ENCODE results near the gene C11orf71. TPM values are rescaled to one million over a fixed set of nuclear protein-coding genes. Genes with fewer than 3 reads are reported as not detected.
A peak's percentile ranks its signal among the peaks of the same experiment; 100 is the strongest.

Gene C11orf71
- total RNA-seq, 1 donor from 2014 or later = 2.9 TPM

DNA sequence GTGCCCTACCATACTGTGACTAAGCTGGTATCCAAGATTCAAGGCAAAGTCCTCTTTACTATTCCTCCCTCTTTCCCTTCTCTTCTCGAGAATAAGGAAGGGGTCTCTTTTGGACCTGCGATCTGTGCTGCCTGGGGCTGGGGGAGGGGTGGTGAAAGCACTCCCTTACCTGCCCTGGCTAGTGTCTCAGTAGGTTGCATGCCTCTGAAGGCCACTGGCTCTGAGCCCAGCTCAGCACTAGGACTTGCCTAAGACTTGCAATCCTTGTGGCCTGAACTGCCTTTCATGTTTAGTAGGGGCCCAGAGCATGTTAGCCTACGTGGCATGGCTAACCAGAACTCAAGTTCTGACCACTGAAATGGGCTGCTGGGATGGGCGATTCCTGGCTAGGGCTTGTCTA lies 26.0 kb upstream of the C11orf71 start:
- no peak for DNase-seq (ENCODE audit: low spot score)
- Mint-ChIP-seq H3K4me3 (ENCODE audit: unreplicated experiment) (no peak overlapping the region), H3K36me3 (ENCODE audit: low read depth) (peaks cover 13% of the 10 kb centered on the region), H3K9me3 (ENCODE audit: low read depth) (peaks cover 13% of the 10 kb centered on the region), H3K4me1 (ENCODE audit: low read depth) (no peaks in the 10 kb centered on the region), H3K27me3 (ENCODE audit: low read depth) (no peaks in the 10 kb centered on the region), H3K27ac (ENCODE audit: unreplicated experiment) (no peak overlapping the region)
- TF ChIP-seq, protein P1, sequence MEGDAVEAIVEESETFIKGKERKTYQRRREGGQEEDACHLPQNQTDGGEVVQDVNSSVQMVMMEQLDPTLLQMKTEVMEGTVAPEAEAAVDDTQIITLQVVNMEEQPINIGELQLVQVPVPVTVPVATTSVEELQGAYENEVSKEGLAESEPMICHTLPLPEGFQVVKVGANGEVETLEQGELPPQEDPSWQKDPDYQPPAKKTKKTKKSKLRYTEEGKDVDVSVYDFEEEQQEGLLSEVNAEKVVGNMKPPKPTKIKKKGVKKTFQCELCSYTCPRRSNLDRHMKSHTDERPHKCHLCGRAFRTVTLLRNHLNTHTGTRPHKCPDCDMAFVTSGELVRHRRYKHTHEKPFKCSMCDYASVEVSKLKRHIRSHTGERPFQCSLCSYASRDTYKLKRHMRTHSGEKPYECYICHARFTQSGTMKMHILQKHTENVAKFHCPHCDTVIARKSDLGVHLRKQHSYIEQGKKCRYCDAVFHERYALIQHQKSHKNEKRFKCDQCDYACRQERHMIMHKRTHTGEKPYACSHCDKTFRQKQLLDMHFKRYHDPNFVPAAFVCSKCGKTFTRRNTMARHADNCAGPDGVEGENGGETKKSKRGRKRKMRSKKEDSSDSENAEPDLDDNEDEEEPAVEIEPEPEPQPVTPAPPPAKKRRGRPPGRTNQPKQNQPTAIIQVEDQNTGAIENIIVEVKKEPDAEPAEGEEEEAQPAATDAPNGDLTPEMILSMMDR (IDR thresholded peaks at IDR 0.05) = no peak

GRCh38 chr11:114416441-114416961 lies 16.2 kb upstream of the C11orf71 start:
- H3K9me3 Mint-ChIP-seq (ENCODE audit: low read depth) = no peaks in the 10 kb centered on the region
- no peak for DNase-seq (ENCODE audit: low spot score)
- peaks cover 8% of the 10 kb centered on the region for H3K4me1 Mint-ChIP-seq (ENCODE audit: low read depth)
- no peak overlapping the region for H3K27ac Mint-ChIP-seq (ENCODE audit: unreplicated experiment)
- H3K27me3 Mint-ChIP-seq (ENCODE audit: low read depth) = no peaks in the 10 kb centered on the region
- H3K36me3 Mint-ChIP-seq (ENCODE audit: low read depth) = peaks cover 11% of the 10 kb centered on the region
- H3K4me3 Mint-ChIP-seq (ENCODE audit: unreplicated experiment) = no peak overlapping the region
- TF ChIP-seq, protein P1 (IDR thresholded peaks at IDR 0.05) = no peak

DNA sequence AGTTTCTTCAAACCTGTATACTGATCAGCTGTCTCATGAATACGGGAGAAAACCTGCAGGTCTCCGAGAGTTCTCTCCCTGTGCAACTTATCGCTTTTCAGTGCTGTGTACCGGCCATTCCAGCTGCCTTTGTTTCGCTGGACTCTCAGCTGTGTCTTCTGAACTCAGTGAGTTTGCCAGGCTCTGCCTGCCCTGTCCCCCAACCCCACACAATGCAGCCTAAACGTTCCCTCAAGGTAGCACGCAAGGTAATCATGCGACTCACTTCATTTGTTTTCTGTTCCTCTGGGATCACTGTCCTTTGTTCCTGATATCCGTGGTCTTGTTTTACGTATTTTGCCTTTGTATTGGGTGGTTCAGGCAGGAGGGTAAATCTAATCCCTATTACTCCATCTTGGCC lies 13.6 kb upstream of the C11orf71 start:
- Mint-ChIP-seq H3K27me3 (ENCODE audit: low read depth) (no peaks in the 10 kb centered on the region), H3K27ac (ENCODE audit: unreplicated experiment) (no peak overlapping the region), H3K4me1 (ENCODE audit: low read depth) (peaks cover 8% of the 10 kb centered on the region), H3K4me3 (ENCODE audit: unreplicated experiment) (no peak overlapping the region), H3K36me3 (ENCODE audit: low read depth) (peaks cover 17% of the 10 kb centered on the region), H3K9me3 (ENCODE audit: low read depth) (no peaks in the 10 kb centered on the region)
- TF ChIP-seq, protein P1 (IDR thresholded peaks at IDR 0.05) = no peak
- no peak for DNase-seq (ENCODE audit: low spot score)

- Mint-ChIP-seq H3K27me3 (ENCODE audit: low read depth) (no peaks in the 10 kb centered on the region), H3K4me1 (ENCODE audit: low read depth) (peaks cover 8% of the 10 kb centered on the region), H3K4me3 (ENCODE audit: unreplicated experiment) (no peak overlapping the region), H3K36me3 (ENCODE audit: low read depth) (peaks cover 19% of the 10 kb centered on the region), H3K27ac (ENCODE audit: unreplicated experiment) (no peak overlapping the region), H3K9me3 (ENCODE audit: low read depth) (no peaks in the 10 kb centered on the region)
- no peak for DNase-seq (ENCODE audit: low spot score)
- TF ChIP-seq, protein P1 (IDR thresholded peaks at IDR 0.05) = no peak
Observed at GRCh38 chr11:114412946-114413345, 12.6 kb upstream of the C11orf71 start.

- peaks cover 46% of the 10 kb centered on the region for H3K4me1 Mint-ChIP-seq (ENCODE audit: low read depth)
- H3K36me3 Mint-ChIP-seq (ENCODE audit: low read depth) = peaks cover 17% of the 10 kb centered on the region
- TF ChIP-seq, protein P1 (IDR thresholded peaks at IDR 0.05) = no peak
- no peaks in the 10 kb centered on the region for H3K27me3 Mint-ChIP-seq (ENCODE audit: low read depth)
- H3K9me3 Mint-ChIP-seq (ENCODE audit: low read depth) = no peaks in the 10 kb centered on the region
- DNase-seq (ENCODE audit: low spot score) = no peak
- H3K27ac Mint-ChIP-seq (ENCODE audit: unreplicated experiment) = peak overlapping the region; percentile 100
- H3K4me3 Mint-ChIP-seq (ENCODE audit: unreplicated experiment) = peak overlapping the region; percentile 98
Observed at GRCh38 chr11:114401311-114401710, 1.0 kb upstream of the C11orf71 start.

Measured in chondrocyte (in vitro differentiated cells).